Epithelial cell of prostate (primary cell): ENCODE results near the gene ARHGAP18.

Experiments
- DNase-seq: peaks from one replicate; pipeline ENCODE4 v3.0.0-alpha.2; 2011; ENCODE audit warnings: low read depth, low spot score
- H3K27ac ChIP-seq: fragments of 450-650 bp; 2 replicates; pipeline ENCODE4 v1.5.1; 2017; ENCODE audit warnings: mild to moderate bottlenecking

ARHGAP18 gene

DNA sequence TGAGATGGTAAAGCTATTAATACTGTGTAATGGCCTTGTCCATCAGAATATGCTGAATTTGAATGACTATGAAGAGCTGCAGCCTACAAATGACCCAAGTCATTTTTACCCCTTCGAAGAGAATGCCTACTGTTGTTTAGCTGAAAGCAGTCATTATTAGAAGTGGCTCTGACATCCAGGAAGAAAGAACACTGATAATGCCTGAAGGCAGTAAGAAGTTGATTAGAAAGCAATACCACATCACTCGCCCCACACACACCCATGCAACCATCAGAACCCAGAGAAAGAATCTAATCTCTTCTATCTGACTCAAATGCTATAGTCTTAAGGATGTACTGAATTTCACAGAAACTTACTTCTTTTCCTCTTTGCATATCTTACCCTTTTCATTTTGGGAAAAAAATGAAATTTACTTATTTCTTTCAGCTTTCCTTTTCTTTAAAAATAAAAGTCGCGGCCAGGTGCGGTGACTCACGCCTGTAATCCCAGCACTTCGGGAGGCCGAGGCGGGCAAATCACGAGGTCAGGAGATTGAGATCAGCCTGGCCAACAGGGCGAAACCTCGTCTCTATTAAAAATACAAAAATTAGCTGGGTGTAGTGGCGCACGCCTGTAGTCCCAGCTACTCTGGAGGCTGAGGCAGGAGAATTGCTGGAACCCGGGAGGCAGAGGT lies 61.0 kb downstream of the ARHGAP18 start:
- no peak overlapping the region for H3K27ac ChIP-seq
- no peak for DNase-seq

DNA sequence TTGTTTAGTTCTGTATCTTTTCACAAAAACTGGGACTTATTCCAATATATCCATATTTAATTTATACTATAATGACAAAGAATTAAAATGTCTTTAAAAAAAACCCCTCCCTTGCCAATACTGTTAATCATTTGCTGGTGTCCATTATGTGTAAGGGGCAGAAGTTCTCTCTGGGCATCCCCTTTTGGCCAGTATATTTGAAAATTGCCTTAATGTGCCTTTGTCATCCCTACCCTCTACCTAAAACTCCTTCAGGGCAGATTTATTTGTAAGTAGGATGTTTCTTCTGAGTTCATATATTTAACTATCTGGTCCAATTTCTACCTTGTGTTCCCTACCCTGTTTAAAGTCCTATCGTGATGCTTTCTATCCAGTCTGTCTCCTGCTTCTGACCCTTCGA lies 62.9 kb downstream of the ARHGAP18 start:
- no peak for DNase-seq
- peak overlapping the region; percentile 59 for H3K27ac ChIP-seq

GRCh38 chr6:129646642-129647041 lies 63.3 kb downstream of the ARHGAP18 start:
- no peak for DNase-seq
- peak overlapping the region; percentile 59 for H3K27ac ChIP-seq

- no peak for DNase-seq
- H3K27ac ChIP-seq, result peak overlapping the region; percentile 59
These were observed 64.0 kb downstream of the ARHGAP18 start for GRCh38 chr6:129645830-129646579.

DNA sequence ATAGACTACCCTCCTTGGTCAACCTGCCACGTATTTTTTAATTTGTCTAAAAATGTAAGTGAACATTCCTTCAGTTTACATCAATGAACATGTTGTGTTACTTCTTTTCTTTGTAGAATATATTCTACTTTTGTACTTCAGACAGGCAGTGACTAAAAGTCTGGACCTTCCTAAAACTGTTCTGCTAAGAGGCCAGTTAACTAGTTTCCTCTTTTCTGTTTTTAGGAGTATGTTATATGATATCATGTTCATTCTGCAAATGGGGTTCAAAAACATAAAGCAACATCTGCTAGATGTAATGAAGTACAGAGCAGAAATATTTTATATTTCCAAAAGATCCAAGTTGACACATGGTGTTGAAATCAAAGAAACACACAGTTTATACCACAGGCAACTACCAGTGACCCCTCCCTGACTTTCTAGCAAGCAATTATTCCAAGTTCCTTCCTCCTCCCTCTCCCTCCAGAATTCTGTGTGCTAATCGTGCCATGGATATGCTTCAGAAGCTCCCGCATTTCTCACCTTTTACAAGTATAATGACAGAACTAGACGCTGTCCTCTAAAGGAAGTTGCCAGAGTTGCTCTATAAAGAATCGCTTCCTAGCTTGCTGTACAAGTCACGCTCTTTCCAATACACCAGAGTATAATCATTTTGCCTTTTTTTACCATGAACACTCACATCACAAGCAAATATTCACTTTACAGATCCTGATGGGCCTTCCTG lies 64.7 kb downstream of the ARHGAP18 start:
- no peak for DNase-seq
- peak overlapping the region; percentile 59 for H3K27ac ChIP-seq

- peak overlapping the region; percentile 59 for H3K27ac ChIP-seq
These were observed 65.4 kb downstream of the ARHGAP18 start for GRCh38 chr6:129644567-129645015.

DNA sequence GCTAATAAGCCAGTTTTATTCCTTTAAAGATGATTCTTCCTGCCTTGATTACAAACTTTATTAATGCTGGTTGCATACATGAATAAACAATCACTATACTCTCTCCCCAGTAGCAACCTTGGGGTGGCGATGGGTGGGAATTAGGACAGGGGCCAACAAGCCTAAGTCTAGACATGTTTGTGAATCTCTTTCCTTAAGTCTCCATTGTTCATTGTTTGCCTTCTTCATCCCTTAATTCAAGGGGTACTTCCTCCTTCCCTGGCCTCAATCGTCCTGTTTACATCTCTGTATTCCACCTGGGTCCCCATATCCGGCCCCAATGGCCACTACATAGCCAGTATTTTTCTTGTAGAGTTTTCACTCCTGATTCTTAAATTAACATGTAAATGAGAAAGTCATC lies 66.0 kb downstream of the ARHGAP18 start:
- DNase-seq, result no peak
- peak overlapping the region; percentile 59 for H3K27ac ChIP-seq

More at GRCh38 chr6:129644567-129645015, 65.4 kb downstream of the ARHGAP18 start:
- no peak for DNase-seq

DNA sequence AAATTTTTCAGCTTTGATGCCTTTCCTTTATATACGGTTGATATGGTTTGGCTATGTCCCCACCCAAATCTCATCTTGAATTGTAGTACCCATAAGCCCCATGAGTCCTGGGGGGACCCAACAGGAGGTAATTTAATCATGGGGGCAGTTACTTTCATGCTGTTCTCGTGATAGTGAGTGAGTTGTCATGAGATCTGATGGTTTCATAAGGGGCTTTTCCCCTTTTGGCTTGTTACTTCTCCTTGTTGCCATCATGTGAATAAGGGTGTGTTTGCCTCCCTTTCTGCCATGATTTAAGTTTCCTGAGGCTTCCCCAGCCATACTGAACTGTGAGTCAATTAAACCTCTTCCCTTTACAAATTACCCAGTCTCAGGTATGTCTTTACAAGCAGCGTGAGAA lies 66.8 kb downstream of the ARHGAP18 start:
- H3K27ac ChIP-seq, result peak overlapping the region; percentile 59
- DNase-seq, result no peak

DNA sequence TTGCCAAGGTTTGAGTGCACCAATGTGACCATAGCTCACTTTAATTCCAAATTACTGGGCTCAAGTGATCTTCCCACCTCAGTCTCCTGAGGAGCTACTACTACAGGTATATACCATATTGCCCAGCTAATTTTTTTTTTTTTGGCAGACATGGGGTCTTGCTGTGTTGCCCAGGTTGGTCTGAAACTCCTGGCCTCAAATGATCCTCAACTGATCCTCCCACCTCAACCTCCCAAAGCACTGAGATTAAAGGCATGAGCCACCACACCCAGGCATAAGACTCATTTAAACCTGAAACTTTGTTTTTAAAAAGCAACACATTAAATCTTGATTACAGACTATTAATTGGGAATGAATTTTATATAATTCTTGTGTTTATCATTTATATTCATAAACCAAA lies 67.7 kb downstream of the ARHGAP18 start:
- H3K27ac ChIP-seq, result no peak overlapping the region

GRCh38 chr6:129641344-129641743 lies 68.6 kb downstream of the ARHGAP18 start:
- H3K27ac ChIP-seq, result no peak overlapping the region
- no peak for DNase-seq

More for the DNA sequence above, 67.7 kb downstream of the ARHGAP18 start:
- no peak for DNase-seq

DNA sequence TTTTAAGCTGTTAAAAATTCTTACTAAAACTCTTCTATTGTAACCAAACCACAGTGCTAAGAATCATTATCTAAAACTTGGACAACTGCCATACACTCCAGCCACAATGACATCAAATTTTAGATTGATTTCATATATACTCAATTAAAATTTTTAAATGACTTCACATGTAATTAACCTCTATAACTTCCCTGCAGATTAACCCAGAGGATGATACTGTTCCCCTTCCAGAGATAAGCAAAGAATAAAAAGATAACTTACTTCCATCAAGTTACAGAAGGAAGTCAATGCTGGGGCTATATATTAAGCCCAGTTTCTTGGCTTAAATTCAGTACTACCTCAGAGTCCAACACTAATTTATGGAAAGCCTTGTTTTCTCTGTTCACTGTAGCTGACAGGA lies 71.3 kb downstream of the ARHGAP18 start:
- DNase-seq, result no peak
- H3K27ac ChIP-seq, result no peak overlapping the region

GRCh38 chr6:129638055-129638684 lies 71.8 kb downstream of the ARHGAP18 start:
- no peak overlapping the region for H3K27ac ChIP-seq
- no peak for DNase-seq

DNA sequence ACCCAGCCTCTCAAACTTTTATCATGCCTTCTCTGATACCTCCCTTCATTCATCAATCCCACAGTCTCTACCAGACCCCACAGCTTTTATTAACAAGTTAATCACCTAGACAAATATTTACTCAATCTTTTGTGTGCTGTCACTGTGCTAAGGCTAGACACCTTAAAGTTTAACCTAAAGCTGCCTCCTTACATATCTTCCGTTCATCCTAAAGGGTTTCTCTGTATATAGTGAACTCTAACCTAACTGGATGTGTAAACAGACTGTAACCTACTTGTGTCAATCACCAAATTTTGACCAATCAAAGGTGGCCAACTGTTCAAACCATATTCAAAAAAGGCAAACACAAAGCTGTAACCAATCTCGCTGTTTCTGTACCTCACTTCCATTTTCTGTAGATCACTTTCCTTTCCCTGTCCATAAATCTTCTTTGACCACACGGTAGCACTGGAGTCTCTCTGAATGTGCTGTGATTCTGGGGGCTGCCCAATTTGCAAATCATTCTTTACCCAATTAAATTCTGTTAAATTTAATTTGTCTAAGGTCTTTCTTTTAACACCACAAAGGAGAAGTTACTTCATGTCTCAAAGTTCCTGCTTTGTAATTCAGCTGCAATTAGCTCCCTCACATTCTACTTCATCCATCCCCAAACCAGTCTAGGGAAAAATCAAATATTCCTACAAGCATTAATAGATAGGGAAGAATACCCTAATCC lies 72.5 kb downstream of the ARHGAP18 start:
- DNase-seq, result no peak
- no peak overlapping the region for H3K27ac ChIP-seq

GRCh38 chr6:129635396-129636130 lies 74.4 kb downstream of the ARHGAP18 start:
- DNase-seq, result no peak
- H3K27ac ChIP-seq, result no peak overlapping the region

- H3K27ac ChIP-seq, result no peak overlapping the region
- no peak for DNase-seq
These were observed 75.4 kb downstream of the ARHGAP18 start for GRCh38 chr6:129634411-129635230.

GRCh38 chr6:129633529-129633928 lies 76.4 kb downstream of the ARHGAP18 start:
- no peak for DNase-seq
- no peak overlapping the region for H3K27ac ChIP-seq

DNA sequence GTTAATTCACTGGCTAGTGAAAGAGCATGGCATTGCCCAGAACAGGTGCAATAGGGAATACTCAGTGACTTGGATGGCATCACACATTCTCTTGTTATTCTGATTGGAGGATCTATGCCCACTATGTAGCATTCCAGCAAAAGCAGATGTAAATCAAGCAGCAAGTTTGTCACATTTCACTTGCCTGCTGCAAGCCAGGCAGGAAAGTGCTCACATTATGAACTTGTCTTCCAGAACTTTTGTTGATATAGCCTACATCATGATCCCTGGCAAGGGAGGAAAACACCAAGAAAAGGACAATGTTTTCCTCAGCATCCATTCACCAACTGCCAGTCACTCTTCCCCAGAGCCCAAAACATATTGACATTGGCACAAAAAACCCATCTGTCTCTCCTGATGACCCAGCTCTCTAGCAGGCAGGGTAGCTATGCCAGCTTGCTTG lies 77.8 kb downstream of the ARHGAP18 start:
- DNase-seq, result no peak
- H3K27ac ChIP-seq, result no peak overlapping the region

DNA sequence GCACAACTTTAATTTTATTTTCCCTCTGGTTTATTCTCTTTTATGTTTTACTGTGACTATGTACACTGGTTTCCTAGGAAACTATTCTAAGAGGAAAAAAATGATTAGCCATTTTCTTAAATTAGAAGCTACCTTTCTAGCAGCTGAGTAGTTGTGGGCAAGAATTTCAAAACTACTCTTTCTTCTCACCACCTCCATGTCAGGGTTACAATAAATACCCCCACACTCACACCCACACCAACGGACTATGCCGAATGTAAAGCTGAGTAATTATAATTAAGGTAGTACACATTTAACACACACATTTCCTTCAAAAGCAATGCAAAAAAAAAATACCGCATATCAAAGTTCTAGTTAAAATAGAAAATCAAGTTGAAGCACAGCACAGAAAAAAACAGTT lies 78.9 kb downstream of the ARHGAP18 start:
- H3K27ac ChIP-seq, result no peak overlapping the region
- no peak for DNase-seq
